OCI-LY1 (cell line): Measurements from ENCODE around the gene DLGAP4.
A peak's percentile ranks its signal among the peaks of the same experiment; 100 is the strongest.

Source experiments
- H2AFZ ChIP-seq: fragments of 200-600 bp; sonication (generic), shearing (Covaris generic); 2 replicates; pipeline ENCODE4 v1.6.0; 2014; ENCODE audit warnings: antibody characterized with exemption, mild to moderate bottlenecking, low read length
- H3F3A ChIP-seq: fragments of 200-600 bp; sonication (generic), shearing (Covaris generic); 2 replicates; pipeline ENCODE4 v1.6.0; 2014; ENCODE audit warnings: mild to moderate bottlenecking, antibody characterized with exemption, low read length, moderate library complexity; ENCODE audit not compliant: insufficient read depth
- H3K27ac ChIP-seq: fragments of 200-600 bp; sonication (generic); 2 replicates; pipeline ENCODE4 v1.5.1; 2014; ENCODE audit warnings: low read length, mixed run types, mild to moderate bottlenecking, low read depth; ENCODE audit not compliant: poor library complexity, severe bottlenecking
- H3K27me3 ChIP-seq: fragments of 200-600 bp; sonication (generic); 2 replicates; pipeline ENCODE4 v1.6.0; 2014; ENCODE audit warnings: antibody characterized with exemption, mild to moderate bottlenecking, low read length, moderate library complexity; ENCODE audit not compliant: insufficient read depth
- H3K36me3 ChIP-seq: fragments of 200-600 bp; sonication (generic); 2 replicates; pipeline ENCODE4 v1.6.1; 2014; ENCODE audit warnings: mild to moderate bottlenecking, antibody characterized with exemption, low read length, moderate library complexity, mixed read lengths; ENCODE audit not compliant: insufficient read depth
- H3K4me1 ChIP-seq: fragments of 200-600 bp; sonication (generic); 2 replicates; pipeline ENCODE4 v1.5.1; 2014; ENCODE audit warnings: mild to moderate bottlenecking, low read length, moderate library complexity; ENCODE audit not compliant: insufficient read depth, severe bottlenecking
- H3K4me2 ChIP-seq: fragments of 200-600 bp; sonication (generic), shearing (Covaris generic); 2 replicates; pipeline ENCODE4 v1.6.1; 2014; ENCODE audit warnings: low read length
- H3K4me3 ChIP-seq: fragments of 200-600 bp; sonication (generic); 2 replicates; pipeline ENCODE4 v1.5.1; 2014; ENCODE audit warnings: low read length, low read depth, mild to moderate bottlenecking, mixed read lengths; ENCODE audit not compliant: poor library complexity, severe bottlenecking
- H3K79me2 ChIP-seq: fragments of 200-600 bp; shearing (Covaris generic); 2 replicates; pipeline ENCODE4 v1.6.1; 2016; ENCODE audit warnings: mixed run types, low read length, mixed read lengths; ENCODE audit not compliant: insufficient read depth
- H3K9ac ChIP-seq: fragments of 200-600 bp; sonication (generic), shearing (Covaris generic); 2 replicates; pipeline ENCODE4 v1.6.1; 2014; ENCODE audit warnings: mild to moderate bottlenecking, low read length, mixed read lengths
- H3K9me2 ChIP-seq: fragments of 200-600 bp; sonication (generic), shearing (Covaris generic); 2 replicates; pipeline ENCODE4 v1.6.1; 2014; ENCODE audit warnings: low read depth, mild to moderate bottlenecking, low read length, mixed read lengths
- H3K9me3 ChIP-seq: fragments of 200-600 bp; shearing (Covaris generic); 2 replicates; pipeline ENCODE4 v1.6.1; 2014; ENCODE audit warnings: low read length, mixed read lengths
- H4K20me1 ChIP-seq: fragments of 200-600 bp; sonication (generic), shearing (Covaris generic); 2 replicates; pipeline ENCODE4 v1.6.0; 2016; ENCODE audit warnings: mild to moderate bottlenecking, low read length; ENCODE audit not compliant: insufficient read depth
- CTCF ChIP-seq: fragments of 200-600 bp; sonication (generic), shearing (Covaris generic); IDR thresholded peaks from 2 replicates; pipeline ENCODE4 v1.5.1; 2017; ENCODE audit warnings: mild to moderate bottlenecking, antibody characterized with exemption, low read length, moderate library complexity, mixed read lengths
- EZH2 ChIP-seq: fragments of 200-600 bp; sonication (generic), shearing (Covaris generic); IDR thresholded peaks from 2 replicates; pipeline ENCODE4 v1.8.0; 2017; ENCODE audit warnings: borderline replicate concordance, mixed run types, mild to moderate bottlenecking, antibody characterized with exemption, low read length, moderate library complexity, mixed read lengths

DLGAP4 gene

GRCh38 chr20:36477475-36477874, 171.3 kb downstream of the DLGAP4 start:
- H3K27me3 ChIP-seq, result peaks cover 5% of the 10 kb centered on the region
- H3K9me2 ChIP-seq, result no peaks in the 10 kb centered on the region
- TF ChIP-seq CTCF (no peak), EZH2 (no peak)
- H3K79me2 ChIP-seq, result no peaks in the 10 kb centered on the region
- no peaks in the 10 kb centered on the region for H4K20me1 ChIP-seq
- no peaks in the 10 kb centered on the region for H3K36me3 ChIP-seq
- H2AFZ ChIP-seq, result no peak overlapping the region
- no peaks in the 10 kb centered on the region for H3F3A ChIP-seq
- H3K4me1 ChIP-seq, result no peaks in the 10 kb centered on the region
- no peaks in the 10 kb centered on the region for H3K9me3 ChIP-seq
- H3K9ac ChIP-seq, result no peak overlapping the region
- no peak overlapping the region for H3K27ac ChIP-seq
- no peak overlapping the region for H3K4me2 ChIP-seq
- no peak overlapping the region for H3K4me3 ChIP-seq

GRCh38 chr20:36478137-36478905, 172.2 kb downstream of the DLGAP4 start:
- H3F3A ChIP-seq, result no peaks in the 10 kb centered on the region
- no peaks in the 10 kb centered on the region for H3K9me3 ChIP-seq
- no peak overlapping the region for H3K4me2 ChIP-seq
- H3K9me2 ChIP-seq, result no peaks in the 10 kb centered on the region
- TF ChIP-seq CTCF (0 out of 2 replicates have a peak, but pooled peaks have one; percentile 6), EZH2 (no peak)
- no peaks in the 10 kb centered on the region for H4K20me1 ChIP-seq
- H3K27me3 ChIP-seq, result peaks cover 10% of the 10 kb centered on the region
- no peaks in the 10 kb centered on the region for H3K4me1 ChIP-seq
- no peak overlapping the region for H3K4me3 ChIP-seq
- H3K36me3 ChIP-seq, result no peaks in the 10 kb centered on the region
- H2AFZ ChIP-seq, result no peak overlapping the region
- no peak overlapping the region for H3K9ac ChIP-seq
- H3K79me2 ChIP-seq, result no peaks in the 10 kb centered on the region
- no peak overlapping the region for H3K27ac ChIP-seq

- Histone ChIP-seq H3K79me2 (no peaks in the 10 kb centered on the region), H3K4me2 (no peak overlapping the region), H3K9me3 (no peaks in the 10 kb centered on the region), H3K9ac (no peak overlapping the region), H4K20me1 (no peaks in the 10 kb centered on the region), H3K4me1 (no peaks in the 10 kb centered on the region), H3K9me2 (no peaks in the 10 kb centered on the region), H3K36me3 (no peaks in the 10 kb centered on the region), H2AFZ (no peak overlapping the region), H3K27ac (no peak overlapping the region), H3K27me3 (peaks cover 12% of the 10 kb centered on the region), H3F3A (no peaks in the 10 kb centered on the region), H3K4me3 (no peak overlapping the region)
- TF ChIP-seq EZH2 (no peak), CTCF (no peak)
These were observed 173.8 kb downstream of the DLGAP4 start for GRCh38 chr20:36479938-36480337.
